HG03439 (cell line): ENCODE measurements around the gene PDCD1.

Source experiments
- ATAC-seq: cut with Tn5 transposase; IDR thresholded peaks from one replicate; pipeline ENCODE4 v1.9.1; 2021; ENCODE audit warnings: mild to moderate bottlenecking, moderate library complexity; ENCODE audit not compliant: unreplicated experiment

The PDCD1 gene

DNA sequence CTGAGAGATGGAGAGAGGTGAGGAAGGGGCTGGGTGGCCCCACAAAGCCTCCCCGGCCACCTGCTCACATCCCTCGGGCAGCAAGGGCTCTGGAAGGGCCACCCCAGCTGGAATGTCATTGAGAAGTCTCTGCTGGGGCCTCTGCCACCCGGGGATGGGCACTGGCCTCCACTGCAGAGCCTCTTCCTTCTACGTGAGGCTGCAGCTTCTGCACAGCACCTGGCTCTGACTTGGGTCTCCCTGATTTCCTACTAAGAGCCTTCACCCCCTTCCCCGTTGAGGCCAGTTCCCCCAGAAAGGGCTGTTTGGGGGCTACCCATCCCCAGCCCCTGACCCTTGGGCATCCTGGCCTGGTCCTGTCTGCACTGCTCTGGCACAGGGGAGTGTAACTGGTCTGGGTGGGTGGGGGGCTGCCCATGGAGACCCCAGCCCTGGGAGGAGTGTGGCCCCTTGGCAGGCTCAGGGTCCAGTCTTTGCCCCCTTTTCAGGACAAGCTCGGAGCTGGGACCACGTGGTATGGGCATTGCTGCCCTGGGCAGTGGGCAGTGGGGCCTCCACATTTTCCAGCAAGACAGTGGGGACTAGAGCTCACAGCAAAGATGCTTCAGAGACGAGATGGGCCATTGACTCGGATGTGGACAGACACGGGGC, 5.6 kb downstream of the PDCD1 start:
- ATAC-seq = no peak

DNA sequence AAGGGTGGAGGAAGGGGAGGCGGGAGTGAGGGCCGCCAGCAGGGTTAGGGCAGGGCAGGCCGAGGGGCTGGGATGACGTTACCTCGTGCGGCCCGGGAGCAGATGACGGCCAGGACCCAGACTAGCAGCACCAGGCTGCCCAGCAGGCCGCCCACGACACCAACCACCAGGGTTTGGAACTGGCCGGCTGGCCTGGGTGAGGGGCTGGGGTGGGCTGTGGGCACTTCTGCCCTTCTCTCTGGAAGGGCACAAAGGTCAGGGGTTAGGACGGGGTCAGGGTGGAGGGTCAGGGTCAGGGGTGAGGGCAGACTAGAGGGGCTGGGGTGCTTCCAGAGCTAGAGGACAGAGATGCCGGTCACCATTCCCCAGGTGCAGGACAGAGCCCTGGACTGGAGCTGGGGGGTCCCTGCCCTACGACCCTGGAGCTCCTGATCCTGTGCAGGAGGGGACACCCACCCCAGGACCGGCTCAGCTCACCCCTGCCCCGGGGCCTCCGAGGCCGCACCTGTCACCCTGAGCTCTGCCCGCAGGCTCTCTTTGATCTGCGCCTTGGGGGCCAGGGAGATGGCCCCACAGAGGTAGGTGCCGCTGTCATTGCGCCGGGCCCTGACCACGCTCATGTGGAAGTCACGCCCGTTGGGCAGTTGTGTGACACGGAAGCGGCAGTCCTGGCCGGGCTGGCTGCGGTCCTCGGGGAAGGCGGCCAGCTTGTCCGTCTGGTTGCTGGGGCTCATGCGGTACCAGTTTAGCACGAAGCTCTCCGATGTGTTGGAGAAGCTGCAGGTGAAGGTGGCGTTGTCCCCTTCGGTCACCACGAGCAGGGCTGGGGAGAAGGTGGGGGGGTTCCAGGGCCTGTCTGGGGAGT, 6.3 kb downstream of the PDCD1 start:
- ATAC-seq = no peak

DNA sequence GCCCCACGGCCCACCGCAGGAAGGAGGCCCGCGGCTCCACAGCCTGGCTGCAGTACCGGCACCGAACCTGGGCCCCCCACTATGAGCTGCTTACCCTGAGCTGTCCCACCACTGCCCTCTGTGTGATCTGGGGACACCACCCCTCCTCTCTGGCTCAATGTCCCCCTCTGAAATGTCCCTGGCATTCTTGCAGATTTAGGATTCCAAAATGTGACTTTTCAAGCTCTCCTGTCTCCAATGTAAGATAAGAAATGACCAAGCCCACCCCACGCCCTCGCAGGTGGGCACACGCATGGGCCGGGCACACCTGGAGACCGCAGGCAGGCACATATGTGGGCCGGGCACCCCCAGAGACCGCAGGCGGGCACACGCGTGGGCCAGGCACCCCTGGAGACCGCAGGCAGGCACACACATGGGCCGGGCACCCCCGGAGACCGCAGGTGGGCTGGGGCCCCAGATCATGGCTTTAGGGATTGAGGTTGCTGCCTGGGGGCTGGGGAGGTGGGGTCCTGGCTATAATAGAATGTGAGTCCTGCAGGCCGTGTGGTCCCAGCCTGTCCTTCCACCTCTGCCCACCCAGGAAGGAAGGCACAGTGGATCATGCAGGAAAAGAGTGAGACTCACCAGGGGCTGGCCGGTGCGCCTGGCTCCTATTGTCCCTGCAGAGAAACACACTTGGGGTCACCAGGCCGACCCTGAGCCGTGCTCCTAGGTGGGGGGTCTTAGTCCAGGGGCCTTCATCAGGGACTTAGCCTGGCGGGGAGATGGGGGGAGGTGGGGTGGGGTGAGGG, 7.2 kb downstream of the PDCD1 start:
- no peak for ATAC-seq

DNA sequence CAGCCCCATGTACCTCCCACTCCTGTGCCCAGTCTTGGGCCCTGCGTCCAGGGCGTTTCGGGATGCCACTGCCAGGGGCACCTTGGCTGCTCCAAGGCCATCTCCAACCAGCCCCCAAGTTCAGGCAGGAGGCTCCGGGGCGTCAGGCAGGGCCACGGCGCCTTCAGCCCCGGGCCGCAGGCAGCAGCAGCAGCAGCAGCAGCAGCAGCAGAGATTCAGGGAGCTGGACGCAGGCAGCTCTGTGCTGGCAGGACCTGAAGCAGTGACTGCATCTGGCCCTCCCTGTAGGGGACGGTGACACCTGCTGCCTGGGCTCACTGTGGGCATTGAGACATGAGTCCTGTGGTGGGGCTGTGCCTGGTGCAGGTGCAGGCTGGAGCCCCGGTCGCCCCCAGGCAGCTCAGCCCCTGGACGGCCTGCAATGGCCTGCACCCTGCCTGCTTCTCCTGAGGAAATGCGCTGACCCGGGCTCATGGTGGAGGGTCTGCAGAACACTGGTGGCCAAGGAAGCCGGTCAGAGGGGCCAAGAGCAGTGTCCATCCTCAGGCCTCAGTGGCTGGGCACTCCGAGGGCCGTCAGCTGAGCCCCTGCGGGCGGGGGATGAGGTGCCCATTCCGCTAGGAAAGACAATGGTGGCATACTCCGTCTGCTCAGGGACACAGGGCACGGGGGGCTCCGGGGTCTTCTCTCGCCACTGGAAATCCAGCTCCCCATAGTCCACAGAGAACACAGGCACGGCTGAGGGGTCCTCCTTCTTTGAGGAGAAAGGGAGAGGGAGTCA, 8.0 kb downstream of the PDCD1 start:
- no peak for ATAC-seq

DNA sequence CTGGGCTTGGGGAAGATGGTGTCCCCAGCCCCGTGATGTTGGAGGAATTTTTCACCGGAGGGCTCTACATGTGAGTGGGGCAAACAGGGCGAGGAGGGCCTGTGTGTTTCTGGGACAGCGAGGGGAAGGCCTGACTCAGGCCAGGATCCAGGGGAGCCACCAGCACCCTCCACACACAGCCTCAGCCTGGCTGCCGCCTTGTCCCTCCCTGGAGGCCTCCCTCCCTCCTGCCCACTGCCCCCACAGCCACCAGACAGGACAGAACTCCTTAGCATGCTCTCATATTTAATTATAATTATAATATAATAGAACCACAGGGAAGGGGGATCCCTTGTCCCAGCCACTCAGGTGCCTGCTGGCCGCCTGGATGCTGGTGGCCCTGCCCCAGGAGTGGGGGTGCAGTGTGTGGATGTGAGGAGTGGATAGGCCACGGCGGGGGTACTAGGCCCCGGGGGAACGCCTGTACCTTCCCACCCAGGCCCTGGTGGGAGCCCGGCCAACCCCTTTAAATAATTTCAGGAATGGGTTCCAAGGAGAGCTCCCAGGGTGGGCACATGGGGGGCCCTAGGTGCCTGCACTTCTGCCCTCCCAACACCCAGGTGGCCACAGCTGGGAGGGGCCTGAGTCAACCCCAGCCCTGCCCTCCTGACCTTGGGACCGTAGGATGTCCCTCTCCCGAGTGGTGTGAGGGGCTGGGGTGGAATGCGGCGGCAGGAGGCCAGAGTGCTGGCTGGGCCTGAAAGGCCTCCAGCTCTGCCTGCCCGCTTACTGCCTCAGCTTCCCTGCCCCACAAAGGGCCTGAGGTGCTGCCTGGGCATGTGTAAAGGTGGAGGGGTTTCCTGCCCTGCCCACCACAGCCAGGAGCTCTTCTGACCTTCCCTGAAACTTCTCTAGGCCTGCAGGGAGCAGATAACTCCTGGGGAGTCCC, 8.8 kb downstream of the PDCD1 start:
- no peak for ATAC-seq

DNA sequence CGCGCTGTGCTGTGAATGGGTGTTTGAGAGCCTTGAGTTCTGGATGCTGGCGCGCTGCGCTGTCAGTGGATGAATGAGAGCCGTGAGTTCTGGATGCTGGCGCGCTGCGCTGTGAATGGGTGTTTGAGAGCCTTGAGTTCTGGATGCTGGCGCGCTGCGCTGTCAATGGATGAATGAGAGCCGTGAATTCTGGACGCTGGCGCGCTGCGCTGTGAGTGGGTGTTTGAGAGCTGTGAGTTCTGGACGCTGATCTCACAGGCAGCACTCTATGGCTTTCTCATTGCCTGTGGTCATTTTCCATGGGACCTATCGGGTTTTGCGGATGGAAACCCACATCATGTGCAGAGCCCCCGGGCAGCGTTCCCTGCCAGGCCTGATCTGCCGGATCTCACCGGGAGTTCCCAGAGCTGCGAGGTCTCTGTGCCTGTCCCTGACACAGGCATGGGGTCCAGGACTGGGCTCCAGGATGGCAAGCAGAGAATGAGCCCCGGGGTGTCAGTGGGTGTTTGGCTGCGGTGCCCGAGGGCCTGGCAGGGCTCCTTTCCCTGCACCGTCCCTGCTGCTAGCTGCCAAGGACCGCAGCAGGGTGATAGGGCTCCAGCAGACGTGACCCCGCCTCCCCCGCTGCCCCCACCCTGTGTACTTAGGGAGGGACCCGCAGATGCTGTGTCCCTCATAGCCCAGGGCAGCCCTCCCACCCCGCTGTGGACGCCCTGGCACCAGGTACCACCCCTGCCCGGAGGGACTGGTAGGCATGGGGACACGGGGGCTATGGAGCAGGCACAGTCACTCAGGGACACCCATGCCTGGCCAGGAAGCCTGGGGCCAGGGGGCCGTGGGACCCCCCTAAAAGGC, 9.7 kb downstream of the PDCD1 start:
- ATAC-seq = no peak

DNA sequence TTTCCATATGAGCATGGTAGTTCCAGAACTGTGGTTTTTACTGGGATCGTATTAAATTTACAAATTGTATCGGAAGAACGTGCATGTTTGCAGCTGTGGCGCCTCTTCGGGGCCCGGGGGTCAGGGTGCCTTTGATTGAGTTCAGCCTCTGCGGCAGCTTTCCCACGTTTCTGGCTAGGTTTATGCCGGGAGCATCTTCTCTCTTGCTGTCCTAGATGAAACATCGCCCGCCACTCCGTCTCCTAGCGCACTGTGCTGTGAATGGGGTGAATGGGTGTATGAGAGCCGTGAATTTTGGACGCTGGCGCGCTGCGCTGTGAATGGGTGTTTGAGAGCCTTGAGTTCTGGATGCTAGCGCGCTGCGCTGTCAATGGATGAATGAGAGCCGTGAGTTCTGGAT, 12.3 kb downstream of the PDCD1 start:
- no peak for ATAC-seq

DNA sequence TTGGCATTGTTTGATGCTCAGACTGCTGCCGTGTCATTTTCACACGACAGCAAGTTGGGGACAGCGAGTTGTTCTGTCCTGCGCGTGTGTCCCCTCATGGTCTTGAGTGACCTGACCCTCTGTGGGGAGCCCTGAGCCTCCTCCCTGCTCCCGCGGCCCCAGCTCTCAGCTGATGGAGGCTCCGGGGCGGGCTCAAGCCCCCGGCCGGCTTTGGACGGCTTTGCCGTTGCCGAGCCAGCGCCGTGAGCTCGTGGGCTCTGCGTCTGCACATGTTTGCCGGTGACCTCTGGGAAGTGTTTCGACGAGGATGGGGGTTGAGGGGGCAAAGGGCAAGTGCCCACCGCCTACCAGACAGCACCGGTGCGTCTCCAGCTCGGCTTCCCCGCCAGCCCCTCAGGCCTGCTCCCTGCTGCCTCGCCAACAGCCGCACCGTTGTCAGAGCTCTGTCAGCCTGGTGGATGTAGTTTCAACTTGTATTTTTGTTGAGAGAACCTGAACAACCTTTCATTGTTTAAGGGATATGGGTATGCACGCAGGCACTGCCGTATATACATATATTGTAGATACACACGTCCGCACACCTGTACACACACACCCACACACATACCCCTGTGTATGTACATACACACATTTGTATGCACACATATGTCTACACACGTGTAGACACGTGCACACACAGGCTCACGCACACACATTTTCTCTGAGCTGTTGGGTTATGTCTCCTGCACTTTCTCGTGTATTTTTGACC, 13.7 kb downstream of the PDCD1 start:
- ATAC-seq = no peak

DNA sequence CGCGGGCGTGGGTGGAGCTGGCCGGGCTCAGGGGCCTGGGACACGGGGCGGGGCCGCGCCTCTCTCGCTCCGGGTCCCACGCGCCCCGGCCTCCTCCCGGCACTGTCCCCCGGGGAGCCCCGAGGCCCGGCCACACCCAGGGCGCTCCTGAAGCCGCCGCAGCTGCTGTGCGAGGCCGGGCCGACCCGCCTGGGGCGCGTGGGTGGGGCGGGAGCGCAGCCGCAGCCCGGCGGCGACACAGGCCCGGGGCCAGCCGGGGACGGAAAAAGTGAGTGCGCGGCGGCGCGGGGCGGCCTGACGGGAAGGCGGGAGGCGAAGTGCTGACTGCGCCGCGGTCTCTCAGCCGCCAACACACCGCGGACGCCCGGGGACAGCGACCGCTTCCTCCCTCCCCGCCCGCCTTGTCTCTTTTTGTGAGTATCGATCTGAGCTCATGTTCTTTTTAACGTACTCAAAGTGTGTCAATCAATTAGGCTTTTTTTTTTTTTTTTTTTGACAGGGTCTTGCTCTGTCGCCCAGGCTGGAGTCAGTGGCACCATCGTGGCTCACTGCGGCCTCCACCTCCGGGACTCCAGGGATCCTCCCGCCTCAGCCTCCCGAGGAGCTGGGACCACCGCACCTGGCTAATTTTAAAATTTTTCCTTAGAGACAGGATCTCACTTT, 14.5 kb downstream of the PDCD1 start:
- ATAC-seq = peak; percentile 58

DNA sequence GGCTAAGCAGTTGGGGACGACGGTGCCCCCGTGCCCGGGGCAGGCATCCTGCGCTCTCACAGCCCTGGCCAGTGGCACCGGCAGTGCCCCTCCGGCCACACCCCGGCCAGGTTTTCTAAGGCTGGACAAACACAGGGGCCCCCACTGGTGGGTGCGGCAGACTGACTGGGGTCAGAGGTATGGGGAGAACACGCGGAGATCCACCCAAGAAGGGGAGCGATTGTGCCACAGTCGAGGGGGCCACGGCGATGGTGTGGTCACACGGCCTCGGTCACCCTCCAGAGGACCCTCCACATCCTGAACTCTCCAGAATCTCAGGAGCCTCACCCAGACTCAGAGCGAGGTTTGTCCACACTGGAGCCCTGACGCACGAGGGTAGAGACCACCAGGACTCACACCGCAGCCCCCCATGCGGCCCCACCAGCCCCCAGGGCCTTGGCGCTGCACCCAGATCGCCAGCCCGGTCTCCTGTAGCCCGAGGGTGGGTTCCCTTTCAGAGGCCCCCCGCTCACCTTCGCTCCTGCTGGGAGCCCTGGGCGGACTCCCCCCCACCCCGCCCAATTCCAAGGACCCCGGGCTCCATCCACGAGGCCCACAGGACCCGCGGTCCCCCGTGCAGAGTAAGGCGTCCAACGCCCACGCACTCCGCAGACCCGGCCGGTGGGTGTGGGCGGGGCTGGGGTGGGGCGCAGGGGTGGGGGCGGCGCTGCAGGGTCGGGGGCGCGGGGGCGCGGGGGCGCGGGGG, 15.2 kb downstream of the PDCD1 start:
- no peak for ATAC-seq

DNA sequence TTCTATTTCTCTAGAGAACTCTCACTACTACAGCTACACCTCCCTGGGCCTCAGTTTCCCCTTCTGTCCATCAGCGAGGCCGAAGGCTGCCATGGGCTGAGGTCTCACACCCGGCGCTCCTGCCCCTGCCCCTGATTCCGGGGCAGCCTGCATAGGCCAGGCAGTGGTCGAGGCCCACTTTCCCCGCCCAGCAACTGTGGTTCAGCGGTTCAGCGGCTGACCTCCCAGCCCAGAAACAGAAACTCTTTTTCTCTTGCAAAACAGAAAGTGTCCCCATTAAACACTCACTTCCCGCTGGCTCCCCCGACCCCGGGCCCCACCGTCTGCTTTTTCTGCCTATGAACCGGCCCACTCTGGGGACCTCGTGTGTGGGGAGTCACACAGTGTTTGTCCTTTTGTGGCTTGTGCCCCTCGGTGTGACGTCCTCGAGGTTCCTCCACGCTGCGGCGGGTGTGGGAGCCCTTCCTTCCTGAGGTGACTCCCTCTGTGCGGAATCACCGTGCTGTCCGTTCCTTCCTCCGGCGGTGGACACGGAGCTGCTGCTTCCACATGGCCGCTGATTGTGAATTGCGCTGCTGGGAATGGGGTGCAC, 16.0 kb downstream of the PDCD1 start:
- ATAC-seq = no peak

DNA sequence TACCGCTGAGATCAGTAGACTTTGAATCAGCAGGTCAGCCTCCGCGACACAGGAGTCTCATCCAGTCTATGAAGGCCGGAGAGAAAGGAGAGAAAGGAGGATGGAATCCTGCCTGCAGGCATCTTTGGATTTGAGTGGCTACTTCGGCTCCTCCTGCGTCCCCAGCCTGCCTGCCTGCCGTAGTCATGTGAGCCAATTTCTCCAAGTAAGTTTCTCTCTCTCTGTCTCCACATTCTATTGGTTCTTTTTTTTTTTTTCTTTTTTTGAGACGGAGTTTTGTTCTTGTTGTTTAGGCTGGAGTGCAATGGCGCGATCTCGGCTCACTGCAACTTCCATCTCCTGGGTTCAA, 16.7 kb downstream of the PDCD1 start:
- ATAC-seq = no peak

DNA sequence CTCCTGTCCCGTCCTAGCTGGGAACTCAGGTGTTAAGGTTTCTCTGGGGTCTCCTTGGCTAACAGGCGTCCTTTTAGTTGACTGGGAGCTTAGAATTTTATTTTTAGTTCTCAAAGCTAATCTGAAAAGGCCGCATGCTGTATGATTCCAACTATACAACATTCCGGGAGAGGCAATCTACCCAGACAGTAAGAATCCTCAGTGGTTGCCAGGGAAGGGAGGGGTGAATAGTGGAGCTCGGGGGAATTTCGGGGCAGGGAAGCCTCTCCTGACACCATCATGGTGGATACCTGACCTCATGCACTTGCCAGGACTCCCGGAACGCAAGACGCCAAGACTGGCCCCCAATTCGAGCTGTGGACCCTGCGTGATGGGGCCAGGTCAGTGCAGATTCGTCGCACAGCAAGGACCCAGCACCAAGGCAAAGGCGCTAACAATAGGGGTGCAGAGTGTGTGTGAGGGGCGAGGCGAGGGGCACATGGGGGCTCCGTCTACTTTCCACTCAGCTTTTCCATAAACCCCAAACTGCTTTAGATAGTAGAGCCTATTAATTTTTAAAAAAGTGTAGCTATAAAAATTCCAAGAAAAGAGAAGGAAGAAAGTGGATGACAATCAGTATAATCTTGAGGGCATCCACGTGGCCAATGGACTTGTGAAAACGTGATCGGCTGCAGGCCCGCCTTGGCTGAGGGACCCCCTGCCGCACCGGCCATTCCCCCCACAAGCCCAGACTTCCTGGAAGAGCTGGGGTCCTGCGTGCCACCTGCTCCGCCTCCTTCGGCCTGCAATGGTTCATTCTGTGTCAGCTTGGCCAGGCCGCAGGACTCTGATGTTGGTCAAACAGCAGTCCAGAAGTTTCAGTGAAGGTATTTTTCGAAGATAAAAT, 17.3 kb downstream of the PDCD1 start:
- ATAC-seq = no peak

DNA sequence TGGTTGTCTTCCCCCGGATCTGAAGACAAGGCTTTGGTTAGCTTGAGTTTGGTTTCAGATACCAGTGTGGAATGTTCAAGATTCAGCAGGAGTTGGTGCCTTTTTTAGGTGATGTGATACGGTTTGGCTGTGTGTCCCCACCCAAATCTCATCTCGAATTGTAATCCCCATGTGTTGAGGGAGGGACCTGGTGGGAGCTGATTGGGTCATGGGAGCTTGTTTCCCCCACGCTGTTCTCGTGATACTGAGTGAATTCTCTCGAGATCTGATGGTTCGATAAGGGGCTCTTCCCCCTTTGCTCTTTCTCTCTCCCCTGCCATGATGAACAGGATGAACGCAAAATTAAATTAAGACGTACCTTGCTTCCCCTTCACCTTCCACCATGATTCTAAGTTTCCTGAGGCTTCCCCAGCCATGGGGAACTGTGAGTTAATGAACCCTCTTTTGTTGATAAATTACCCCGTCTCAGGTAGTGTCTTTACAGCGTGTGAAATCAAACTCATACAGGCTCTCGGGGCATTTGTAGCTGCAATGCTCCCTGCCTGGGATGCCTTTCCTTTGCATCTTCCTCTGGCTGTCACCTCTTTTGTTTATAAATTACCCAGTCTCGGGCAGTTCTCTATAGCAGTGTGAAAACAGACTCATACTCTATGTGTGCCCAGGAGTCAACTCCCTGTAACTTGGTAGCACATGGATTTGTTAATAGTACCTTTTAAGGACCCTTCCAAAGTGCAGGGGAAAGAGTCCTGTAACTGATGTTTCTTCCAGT, 21.3 kb downstream of the PDCD1 start:
- no peak for ATAC-seq

DNA sequence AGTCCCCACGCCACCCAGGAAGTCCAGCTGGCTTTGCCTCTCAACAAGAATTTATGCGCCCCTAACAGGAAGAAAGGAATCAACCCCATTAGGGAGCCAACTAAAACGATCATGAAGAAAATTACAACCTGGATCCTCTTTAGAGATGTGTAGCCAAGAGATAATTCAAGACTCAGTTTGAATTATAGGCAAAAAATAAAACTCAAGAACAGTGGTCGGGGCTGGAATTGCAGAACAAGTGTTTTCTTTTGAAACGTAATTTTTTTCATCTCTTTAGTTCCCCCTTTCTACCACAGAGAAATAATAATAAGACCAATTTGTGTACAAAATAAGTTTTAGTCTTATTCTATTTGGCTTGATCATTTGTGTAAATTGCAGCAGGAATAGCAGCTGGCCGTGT, 22.4 kb downstream of the PDCD1 start:
- ATAC-seq = no peak
